Measurements from ENCODE around the gene SEMA3F.
A peak's percentile ranks its signal among the peaks of the same experiment; 100 is the strongest.

The SEMA3F gene

GRCh38 chr3:50237754-50238548 lies 82.8 kb downstream of the SEMA3F start:
- DNase-seq: peak; percentile 70

- no peak for DNase-seq
Observed at GRCh38 chr3:50238549-50239026, 83.5 kb downstream of the SEMA3F start.
